Activated CD4-positive, alpha-beta T cell treated with anti-CD3 and anti-CD28 coated beads, Interleukin-2, amount 10 ng/mL, durations not matched to agents 24 days and 14 days (primary cell): ENCODE data around the gene IGFBPL1. TPM values are rescaled to one million over a fixed set of nuclear protein-coding genes. Genes with fewer than 3 reads are reported as not detected.
"Not testable (repeated sequence)": the region's sequence is repeated elsewhere in the genome, so short reads cannot be mapped to it uniquely, and the experiment has no call there.

Experiments
- DNase-seq: peaks from one replicate; pipeline ENCODE4 v3.0.0; 2022
- H3K27ac Mint-ChIP-seq: one replicate; pipeline ENCODE4 v1.8.0; 2022; ENCODE audit warnings: mild to moderate bottlenecking, mixed read lengths
- H3K27me3 Mint-ChIP-seq: one replicate; pipeline ENCODE4 v1.8.0; 2022; ENCODE audit warnings: mixed read lengths
- H3K36me3 Mint-ChIP-seq: one replicate; pipeline ENCODE4 v1.8.0; 2022; ENCODE audit warnings: low read depth, mild to moderate bottlenecking, mixed read lengths
- H3K4me1 Mint-ChIP-seq: one replicate; pipeline ENCODE4 v1.8.0; 2021; ENCODE audit warnings: mixed read lengths
- H3K4me3 Mint-ChIP-seq: one replicate; pipeline ENCODE4 v1.8.0; 2022; ENCODE audit warnings: mild to moderate bottlenecking, moderate library complexity, mixed read lengths
- H3K9me3 Mint-ChIP-seq: one replicate; pipeline ENCODE4 v1.8.0; 2021; ENCODE audit warnings: mixed read lengths
- intact Hi-C: fragments of 100-400 bp; cut with micrococcal nuclease; formaldehyde crosslinking; loops from one replicate; pipeline ENCODE4 v1.15.1; 2023
- total RNA-seq: library from RNA; stranded (reverse); gene quantifications from 2 replicates; pipeline ENCODE4 v1.2.3, GENCODE V29; 2022

The IGFBPL1 gene
- total RNA-seq = not detected in 2 replicates

GRCh38 chr9:38423973-38424843 is at the start of gene IGFBPL1:
TSS of gene IGFBPL1 (minus strand) at chr9:38424454. CDS start at chr9:38424424, 30 bp downstream.
- intact Hi-C loops = no loop called here
- no peaks in the 10 kb centered on the region for H3K4me1 Mint-ChIP-seq
- no peaks in the 10 kb centered on the region for H3K36me3 Mint-ChIP-seq
- no peaks in the 10 kb centered on the region for H3K9me3 Mint-ChIP-seq
- H3K27me3 Mint-ChIP-seq = peaks cover 53% of the 10 kb centered on the region
- DNase-seq = peak; percentile 61
- H3K27ac Mint-ChIP-seq = no peak within 1 kb of the TSS
- no peak within 1 kb of the TSS for H3K4me3 Mint-ChIP-seq

GRCh38 chr9:38472583-38473249 is 48.5 kb upstream of the IGFBPL1 start:
- H3K4me3 Mint-ChIP-seq, H3K4me1 Mint-ChIP-seq, H3K27ac Mint-ChIP-seq, H3K27me3 Mint-ChIP-seq, DNase-seq, intact Hi-C loops, H3K9me3 Mint-ChIP-seq, H3K36me3 Mint-ChIP-seq: not testable (repeated sequence)

DNA sequence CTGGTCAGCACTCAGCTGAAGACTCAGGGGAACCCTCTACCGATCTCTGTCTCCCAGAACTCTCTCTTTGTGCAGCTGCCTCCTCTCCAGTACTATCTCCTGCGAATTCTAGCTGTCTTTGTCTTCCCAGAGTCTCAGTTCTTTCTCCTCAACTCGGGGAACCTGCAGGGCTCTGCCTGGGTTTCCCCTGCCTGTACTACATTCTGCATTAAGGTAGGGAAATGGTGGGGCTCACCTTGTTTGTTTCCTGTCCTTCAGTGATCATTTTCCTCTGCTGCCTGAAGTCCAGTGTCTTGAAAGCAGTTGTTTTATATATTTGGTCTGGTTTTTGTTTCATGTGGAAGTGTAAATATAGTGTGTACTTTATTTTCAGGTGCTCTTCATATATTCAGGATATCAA is 43.1 kb upstream of the IGFBPL1 start:
- intact Hi-C loops = no loop called here
- no peak overlapping the region for H3K4me3 Mint-ChIP-seq
- no peaks in the 10 kb centered on the region for H3K4me1 Mint-ChIP-seq
- no peaks in the 10 kb centered on the region for H3K36me3 Mint-ChIP-seq
- H3K27ac Mint-ChIP-seq = no peak overlapping the region
- DNase-seq = no peak
- peaks cover 3% of the 10 kb centered on the region for H3K27me3 Mint-ChIP-seq
- H3K9me3 Mint-ChIP-seq = peaks cover 2% of the 10 kb centered on the region

DNA sequence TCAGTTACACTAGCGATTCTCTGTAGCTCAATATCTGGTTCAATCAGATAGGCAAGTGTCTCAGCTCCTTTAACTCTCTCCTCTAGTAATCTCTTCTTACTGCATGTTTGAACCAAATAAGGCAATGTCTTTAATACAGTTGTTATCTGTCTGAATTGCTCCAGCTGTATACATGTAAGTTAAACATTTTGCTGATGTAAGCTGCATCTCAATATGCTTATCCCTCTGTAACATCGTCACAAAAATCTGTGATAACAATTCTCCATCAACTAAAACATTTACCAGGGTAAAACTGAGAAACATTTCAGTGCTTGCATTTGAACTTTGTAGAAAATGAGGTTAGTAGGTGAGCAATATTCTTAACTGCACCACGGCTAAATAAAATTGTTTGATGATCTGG is 29.6 kb upstream of the IGFBPL1 start:
- Mint-ChIP-seq H3K4me1 (no peaks in the 10 kb centered on the region), H3K36me3 (no peaks in the 10 kb centered on the region), H3K27ac (no peak overlapping the region), H3K4me3 (no peak overlapping the region), H3K9me3 (peaks cover 6% of the 10 kb centered on the region), H3K27me3 (peaks cover 10% of the 10 kb centered on the region)
- DNase-seq = no peak
- intact Hi-C loops = no loop called here

GRCh38 chr9:38451162-38451561 is 26.9 kb upstream of the IGFBPL1 start:
- H3K4me3 Mint-ChIP-seq = no peak overlapping the region
- no peaks in the 10 kb centered on the region for H3K36me3 Mint-ChIP-seq
- DNase-seq = no peak
- H3K4me1 Mint-ChIP-seq = no peaks in the 10 kb centered on the region
- H3K27ac Mint-ChIP-seq = no peak overlapping the region
- H3K9me3 Mint-ChIP-seq = peaks cover 6% of the 10 kb centered on the region
- peaks cover 18% of the 10 kb centered on the region for H3K27me3 Mint-ChIP-seq
- intact Hi-C loops = no loop called here

GRCh38 chr9:38447703-38448102 is 23.4 kb upstream of the IGFBPL1 start:
- Mint-ChIP-seq H3K36me3 (no peaks in the 10 kb centered on the region), H3K9me3 (peaks cover 6% of the 10 kb centered on the region), H3K27me3 (peaks cover 20% of the 10 kb centered on the region), H3K27ac (no peak overlapping the region), H3K4me3 (no peak overlapping the region), H3K4me1 (no peaks in the 10 kb centered on the region)
- intact Hi-C loops = no loop called here
- no peak for DNase-seq

DNA sequence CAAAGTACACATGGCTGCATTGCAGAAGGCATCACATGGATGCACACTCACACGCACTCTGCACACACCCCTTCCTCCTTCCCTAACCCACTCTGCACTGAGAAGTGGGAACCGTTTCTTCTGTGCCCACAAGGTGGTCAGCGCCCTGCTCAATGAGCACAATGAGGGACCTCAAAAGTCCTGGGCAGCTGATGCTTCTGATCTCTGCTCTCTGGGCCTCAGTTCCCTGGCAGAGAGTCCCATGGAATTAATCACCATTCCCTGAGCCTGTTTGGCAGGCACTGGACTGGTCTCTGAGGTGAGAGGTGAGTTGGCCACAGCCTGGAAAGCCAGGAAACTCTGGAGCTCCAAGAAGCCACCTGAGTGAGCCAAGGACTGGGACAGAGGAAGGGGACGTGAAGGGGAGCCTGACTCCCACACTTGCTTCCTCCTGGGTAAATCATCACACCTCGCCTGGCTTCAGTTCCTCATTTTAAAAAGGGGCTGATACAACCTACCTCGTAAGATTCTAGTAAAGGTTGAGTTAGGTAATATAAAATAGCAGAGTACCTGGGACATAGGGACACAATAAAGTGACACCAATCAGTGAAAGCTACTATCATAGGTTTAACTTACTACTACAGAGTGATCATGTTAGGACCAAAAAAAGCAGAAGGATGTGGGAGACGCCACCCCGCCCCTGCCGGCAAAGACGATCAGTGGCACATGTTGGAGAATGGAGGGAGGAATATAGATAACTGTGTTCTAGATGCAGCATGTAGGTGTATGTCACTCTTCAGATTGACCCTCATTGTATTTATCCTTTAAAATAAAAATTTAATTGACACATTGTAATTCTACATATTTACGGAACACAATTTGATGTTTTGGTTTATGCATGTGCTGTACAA is 21.1 kb upstream of the IGFBPL1 start:
- Mint-ChIP-seq H3K4me1 (no peaks in the 10 kb centered on the region), H3K36me3 (no peaks in the 10 kb centered on the region), H3K27ac (no peak overlapping the region), H3K9me3 (no peaks in the 10 kb centered on the region), H3K27me3 (peaks cover 16% of the 10 kb centered on the region), H3K4me3 (no peak overlapping the region)
- no peak for DNase-seq
- intact Hi-C loops = no loop called here

DNA sequence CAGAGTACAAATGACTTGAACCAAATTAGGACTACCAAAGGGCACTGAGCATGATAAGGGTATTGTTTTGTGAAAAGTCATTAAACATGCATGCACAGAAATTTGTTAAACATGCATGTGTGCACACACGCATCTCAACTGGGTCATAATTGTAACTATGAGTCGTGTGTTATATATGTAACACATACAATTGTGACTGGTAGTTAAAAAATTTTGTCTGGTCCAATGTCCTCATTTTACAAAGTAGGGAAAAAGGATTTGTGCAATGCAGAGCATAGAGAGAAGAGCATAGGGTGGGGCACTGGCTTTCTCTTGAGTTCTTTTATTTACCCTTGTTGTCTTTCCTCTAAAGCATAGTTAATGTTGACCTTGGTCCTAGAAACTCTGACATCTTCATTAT is 19.3 kb upstream of the IGFBPL1 start:
- Mint-ChIP-seq H3K9me3 (no peaks in the 10 kb centered on the region), H3K27me3 (peaks cover 16% of the 10 kb centered on the region), H3K27ac (no peak overlapping the region), H3K36me3 (no peaks in the 10 kb centered on the region), H3K4me3 (no peak overlapping the region), H3K4me1 (no peaks in the 10 kb centered on the region)
- no peak for DNase-seq
- intact Hi-C loops = no loop called here

- intact Hi-C loops = no loop called here
- no peaks in the 10 kb centered on the region for H3K4me1 Mint-ChIP-seq
- DNase-seq = no peak
- no peak overlapping the region for H3K27ac Mint-ChIP-seq
- no peaks in the 10 kb centered on the region for H3K36me3 Mint-ChIP-seq
- no peaks in the 10 kb centered on the region for H3K9me3 Mint-ChIP-seq
- H3K4me3 Mint-ChIP-seq = no peak overlapping the region
- H3K27me3 Mint-ChIP-seq = peaks cover 16% of the 10 kb centered on the region
Observed at GRCh38 chr9:38443181-38443580, 18.9 kb upstream of the IGFBPL1 start.

DNA sequence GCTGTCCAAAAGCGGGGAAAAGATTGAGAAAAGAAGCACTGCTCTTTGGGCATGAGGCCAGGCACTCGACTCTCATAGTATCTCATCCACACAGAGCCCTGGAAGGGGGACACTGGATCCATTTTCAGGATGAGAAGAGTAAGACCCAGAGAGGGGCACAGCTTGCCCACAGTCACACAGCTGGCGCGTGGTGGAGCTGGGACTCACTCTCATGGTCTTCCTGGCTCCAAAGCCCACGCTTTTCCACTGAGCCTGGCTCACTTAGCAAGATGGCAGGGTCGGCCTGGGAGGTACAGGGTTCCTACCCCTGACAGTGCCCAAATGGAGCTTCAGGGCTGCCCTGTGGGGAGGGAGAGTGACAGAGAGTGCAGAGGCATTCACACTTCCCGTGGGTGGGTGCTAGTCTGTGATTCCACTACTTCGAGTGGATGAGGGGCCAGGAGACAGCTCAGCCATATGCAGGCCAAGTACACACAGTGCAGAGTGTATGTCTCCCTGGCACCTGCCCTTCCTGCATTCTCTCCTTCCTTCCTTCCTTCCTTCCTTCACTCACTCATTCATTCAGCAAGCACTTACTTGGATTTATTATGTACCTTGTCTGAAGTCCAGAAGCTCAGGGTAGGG is 18.3 kb upstream of the IGFBPL1 start:
- DNase-seq = no peak
- no peak overlapping the region for H3K4me3 Mint-ChIP-seq
- H3K27me3 Mint-ChIP-seq = peaks cover 16% of the 10 kb centered on the region
- no peaks in the 10 kb centered on the region for H3K36me3 Mint-ChIP-seq
- no peak overlapping the region for H3K27ac Mint-ChIP-seq
- intact Hi-C loops = no loop called here
- no peaks in the 10 kb centered on the region for H3K9me3 Mint-ChIP-seq
- H3K4me1 Mint-ChIP-seq = no peaks in the 10 kb centered on the region

DNA sequence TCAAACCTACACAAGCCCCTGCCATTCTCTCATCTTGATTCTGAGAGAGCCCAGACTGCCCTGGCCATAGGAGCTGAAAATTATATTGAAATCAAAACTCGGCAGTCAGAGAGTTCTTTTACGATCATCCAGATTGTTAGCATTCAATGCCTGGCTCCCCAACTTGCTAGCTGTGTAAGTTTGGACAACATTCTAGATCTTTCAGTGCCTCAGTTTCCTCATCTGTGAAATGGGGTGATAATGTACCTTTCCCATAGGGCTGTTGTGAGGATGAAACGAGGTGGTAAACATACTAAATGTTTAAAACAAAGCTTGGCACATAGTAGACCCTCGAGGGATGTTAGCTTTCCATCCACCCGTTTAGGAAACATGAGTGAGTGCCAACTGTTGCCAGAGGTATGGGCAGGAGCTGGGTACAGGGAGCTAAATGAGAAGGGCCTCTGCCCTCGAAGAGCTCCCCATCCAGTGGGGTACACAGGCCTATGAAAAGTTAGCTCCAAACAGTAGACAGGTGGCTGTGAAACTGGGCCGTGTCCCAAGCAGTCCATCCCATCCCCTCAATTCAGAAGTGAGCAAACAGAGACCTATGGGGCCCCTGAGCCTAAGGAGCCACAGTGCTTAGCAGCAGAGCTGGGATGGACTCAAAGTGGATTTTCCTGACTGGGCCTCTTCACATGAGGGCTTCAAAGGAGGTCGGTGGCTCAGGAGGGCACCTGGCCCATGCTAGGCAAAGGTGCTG is 17.3 kb upstream of the IGFBPL1 start:
- no peaks in the 10 kb centered on the region for H3K4me1 Mint-ChIP-seq
- H3K36me3 Mint-ChIP-seq = no peaks in the 10 kb centered on the region
- no peak for DNase-seq
- no peaks in the 10 kb centered on the region for H3K9me3 Mint-ChIP-seq
- intact Hi-C loops = no loop called here
- no peak overlapping the region for H3K27ac Mint-ChIP-seq
- peaks cover 11% of the 10 kb centered on the region for H3K27me3 Mint-ChIP-seq
- no peak overlapping the region for H3K4me3 Mint-ChIP-seq

GRCh38 chr9:38440516-38440915 is 16.3 kb upstream of the IGFBPL1 start:
- no peaks in the 10 kb centered on the region for H3K9me3 Mint-ChIP-seq
- H3K27me3 Mint-ChIP-seq = peaks cover 5% of the 10 kb centered on the region
- H3K27ac Mint-ChIP-seq = no peak overlapping the region
- DNase-seq = no peak
- H3K4me3 Mint-ChIP-seq = no peak overlapping the region
- no peaks in the 10 kb centered on the region for H3K4me1 Mint-ChIP-seq
- H3K36me3 Mint-ChIP-seq = no peaks in the 10 kb centered on the region
- intact Hi-C loops = no loop called here

DNA sequence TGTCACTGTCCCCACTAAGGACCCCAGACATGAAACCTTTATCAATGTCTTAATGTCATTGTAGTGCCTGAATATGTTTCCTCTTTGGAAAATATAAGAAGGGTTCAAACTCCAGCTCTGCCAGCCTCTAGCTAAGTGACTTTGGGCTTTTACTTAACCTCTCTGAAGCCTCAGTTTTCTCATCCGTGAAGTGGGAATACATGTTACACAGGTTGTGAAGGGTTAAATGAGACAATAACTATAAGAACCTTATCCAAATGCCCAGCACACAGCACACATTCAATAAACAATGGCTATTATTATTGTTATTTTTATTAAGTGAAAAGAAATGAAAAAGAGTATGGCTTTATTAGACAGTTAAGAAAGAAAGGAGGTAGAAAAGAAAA is 15.7 kb upstream of the IGFBPL1 start:
- Mint-ChIP-seq H3K9me3 (no peaks in the 10 kb centered on the region), H3K4me3 (no peak overlapping the region), H3K4me1 (no peaks in the 10 kb centered on the region), H3K27ac (no peak overlapping the region), H3K27me3 (peaks cover 3% of the 10 kb centered on the region), H3K36me3 (no peaks in the 10 kb centered on the region)
- DNase-seq = no peak
- intact Hi-C loops = no loop called here
